ENCODE measurements around the gene KLK6.
"Not testable (repeated sequence)": the region's sequence is repeated elsewhere in the genome, so short reads cannot be mapped to it uniquely, and the experiment has no call there.

KLK6 gene

GRCh38 chr19:50979758-50980157 lies 10.4 kb upstream of the KLK6 start:
- DNase-seq: no peak
- no peak for TF ChIP-seq POLR2A (IDR thresholded peaks at IDR 0.05; ENCODE audit: low read length)
- no peak for TF ChIP-seq GATA1 (IDR thresholded peaks at IDR 0.05; ENCODE audit: low read depth, low read length)

GRCh38 chr19:50978772-50979390 lies 9.5 kb upstream of the KLK6 start:
- no peak for TF ChIP-seq GATA1 (IDR thresholded peaks at IDR 0.05; ENCODE audit: low read depth, low read length)
- TF ChIP-seq POLR2A (IDR thresholded peaks at IDR 0.05; ENCODE audit: low read length): no peak
- no peak for DNase-seq

- no peak for TF ChIP-seq GATA1 (IDR thresholded peaks at IDR 0.05; ENCODE audit: low read depth, low read length)
- no peak for TF ChIP-seq POLR2A (IDR thresholded peaks at IDR 0.05; ENCODE audit: low read length)
- no peak for DNase-seq
Observed at GRCh38 chr19:50977626-50978025, 8.2 kb upstream of the KLK6 start.

- no peak for DNase-seq
- TF ChIP-seq GATA1 (IDR thresholded peaks at IDR 0.05; ENCODE audit: low read depth, low read length): no peak
Observed at GRCh38 chr19:50975766-50976165, 6.4 kb upstream of the KLK6 start.

- TF ChIP-seq GATA1 (IDR thresholded peaks at IDR 0.05; ENCODE audit: low read depth, low read length) (no peak), POLR2A (IDR thresholded peaks at IDR 0.05; ENCODE audit: low read length) (no peak)
- no peak for DNase-seq
Observed at GRCh38 chr19:50974702-50975556, 5.5 kb upstream of the KLK6 start.

- no peak for DNase-seq
- TF ChIP-seq POLR2A (IDR thresholded peaks at IDR 0.05; ENCODE audit: low read length) (no peak), GATA1 (IDR thresholded peaks at IDR 0.05; ENCODE audit: low read depth, low read length) (no peak)
Observed at GRCh38 chr19:50972795-50973376, 3.5 kb upstream of the KLK6 start.

GRCh38 chr19:50969810-50970209 lies 419 bp upstream of the KLK6 start:
- not testable (repeated sequence) for DNase-seq

- TF ChIP-seq POLR2A (IDR thresholded peaks at IDR 0.05; ENCODE audit: low read length) (no peak), GATA1 (IDR thresholded peaks at IDR 0.05; ENCODE audit: low read depth, low read length) (no peak)
- DNase-seq: no peak
Observed at GRCh38 chr19:50968716-50969412, 527 bp downstream of the KLK6 start.

- no peak for DNase-seq
- TF ChIP-seq POLR2A (IDR thresholded peaks at IDR 0.05; ENCODE audit: low read length): no peak
- TF ChIP-seq GATA1 (IDR thresholded peaks at IDR 0.05; ENCODE audit: low read depth, low read length): no peak
Observed at GRCh38 chr19:50967929-50968715, 1.3 kb downstream of the KLK6 start.

- DNase-seq: no peak
- no peak for TF ChIP-seq POLR2A (IDR thresholded peaks at IDR 0.05; ENCODE audit: low read length)
- no peak for TF ChIP-seq GATA1 (IDR thresholded peaks at IDR 0.05; ENCODE audit: low read depth, low read length)
Observed at GRCh38 chr19:50964266-50964665, 5.1 kb downstream of the KLK6 start.

GRCh38 chr19:50963381-50963780 lies 6.0 kb downstream of the KLK6 start:
- DNase-seq: no peak
- TF ChIP-seq POLR2A (IDR thresholded peaks at IDR 0.05; ENCODE audit: low read length): no peak
- no peak for TF ChIP-seq GATA1 (IDR thresholded peaks at IDR 0.05; ENCODE audit: low read depth, low read length)

GRCh38 chr19:50962245-50962644 lies 7.1 kb downstream of the KLK6 start:
- no peak for DNase-seq
- TF ChIP-seq POLR2A (IDR thresholded peaks at IDR 0.05; ENCODE audit: low read length) (no peak), GATA1 (IDR thresholded peaks at IDR 0.05; ENCODE audit: low read depth, low read length) (no peak)

GRCh38 chr19:50959731-50960500 lies 9.5 kb downstream of the KLK6 start:
- DNase-seq: no peak
- TF ChIP-seq GATA1 (IDR thresholded peaks at IDR 0.05; ENCODE audit: low read depth, low read length): no peak
- no peak for TF ChIP-seq POLR2A (IDR thresholded peaks at IDR 0.05; ENCODE audit: low read length)
